NCI-H446 (cell line): ENCODE data around the gene ANKRD39.

Experiments used
- DNase-seq, 2 experiments: peaks; one replicate each; lab custom pipeline; 2025; lab: John Stamatoyannopoulos, UW

ANKRD39 gene

GRCh38 chr2:96826546-96827278, 31.1 kb downstream of the ANKRD39 start:
- no peak for DNase-seq

- DNase-seq: no peak
These were observed 32.8 kb downstream of the ANKRD39 start for GRCh38 chr2:96825057-96825456.

- no peak for DNase-seq
These were observed 33.5 kb downstream of the ANKRD39 start for GRCh38 chr2:96824079-96824870.

GRCh38 chr2:96823198-96823597, 34.6 kb downstream of the ANKRD39 start:
- DNase-seq: no peak

GRCh38 chr2:96822786-96823185, 35.0 kb downstream of the ANKRD39 start:
- DNase-seq: no peak

- DNase-seq: no peak
These were observed 36.6 kb downstream of the ANKRD39 start for GRCh38 chr2:96821113-96821675.

GRCh38 chr2:96819876-96820511, 37.8 kb downstream of the ANKRD39 start:
- no peak for DNase-seq

- no peak for DNase-seq
These were observed 38.5 kb downstream of the ANKRD39 start for GRCh38 chr2:96819128-96819875.

- DNase-seq: no peak
These were observed 39.9 kb downstream of the ANKRD39 start for GRCh38 chr2:96817882-96818281.

GRCh38 chr2:96816836-96817702, 40.7 kb downstream of the ANKRD39 start:
- DNase-seq: no peak

GRCh38 chr2:96816127-96816835, 41.5 kb downstream of the ANKRD39 start, which contains the start of gene CNNM3:
Gene CNNM3 (plus strand): TSS chr2:96816268. CDS start chr2:96816278, 10 bp downstream.
- DNase-seq: peak; percentile 81 to 94

GRCh38 chr2:96815326-96816126, 42.3 kb downstream of the ANKRD39 start:
- DNase-seq: no peak

- DNase-seq: no peak
These were observed 44.2 kb downstream of the ANKRD39 start for GRCh38 chr2:96813656-96814055.

- DNase-seq: no peak
These were observed 45.9 kb downstream of the ANKRD39 start for GRCh38 chr2:96811917-96812316.

- DNase-seq: no peak
These were observed 47.0 kb downstream of the ANKRD39 start for GRCh38 chr2:96810783-96811192.

- DNase-seq: no peak
These were observed 47.6 kb downstream of the ANKRD39 start for GRCh38 chr2:96809951-96810782.

- no peak for DNase-seq
These were observed 48.5 kb downstream of the ANKRD39 start for GRCh38 chr2:96809216-96809882.
